ENCODE data around the gene WDPCP. TPM values are rescaled to one million over a fixed set of nuclear protein-coding genes. Genes with fewer than 3 reads are reported as not detected.
A peak's percentile ranks its signal among the peaks of the same experiment; 100 is the strongest.

The WDPCP gene
- total RNA-seq, 4 donors from 2014 or later = 6.5 to 41.3 (median 7.4) TPM

- H3K27ac ChIP-seq = no peak overlapping the region
- no peak for TF ChIP-seq CTCF (IDR thresholded peaks at IDR 0.05)
- no peak for TF ChIP-seq POLR2A (IDR thresholded peaks at IDR 0.05)
- H3K27me3 ChIP-seq = no peaks in the 10 kb centered on the region
- no peak overlapping the region for H3K4me3 ChIP-seq
- no peaks in the 10 kb centered on the region for H3K9me3 ChIP-seq
- no peaks in the 10 kb centered on the region for H3K4me1 ChIP-seq
- DNase-seq = no peak
- no peaks in the 10 kb centered on the region for H3K36me3 ChIP-seq
Measured at GRCh38 chr2:63555931-63556330, 32.3 kb downstream of the WDPCP start.

DNA sequence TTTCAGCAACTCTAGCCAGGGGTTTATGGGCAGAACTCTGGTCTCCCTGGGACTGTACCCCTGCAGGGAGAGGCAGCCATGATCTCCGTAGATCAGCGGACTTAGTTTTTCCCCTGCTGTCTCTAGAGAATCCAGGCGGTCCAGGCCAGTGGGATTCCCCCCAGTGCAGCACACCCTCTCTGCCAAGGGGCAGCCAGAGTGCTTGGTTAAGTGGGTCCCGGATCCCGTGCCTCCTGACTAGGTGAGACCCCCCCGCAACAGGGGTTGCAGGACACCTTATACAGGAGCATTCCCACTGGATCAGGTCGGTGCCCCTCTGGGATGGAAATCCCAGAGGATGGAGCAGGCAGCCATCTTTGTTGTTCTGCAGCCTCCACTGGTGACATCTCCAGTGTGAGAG, 33.0 kb downstream of the WDPCP start:
- no peak for DNase-seq
- no peaks in the 10 kb centered on the region for H3K27me3 ChIP-seq
- H3K4me3 ChIP-seq = no peak overlapping the region
- no peaks in the 10 kb centered on the region for H3K36me3 ChIP-seq
- H3K27ac ChIP-seq = no peak overlapping the region
- no peaks in the 10 kb centered on the region for H3K9me3 ChIP-seq
- no peaks in the 10 kb centered on the region for H3K4me1 ChIP-seq
- TF ChIP-seq POLR2A (IDR thresholded peaks at IDR 0.05) (no peak), CTCF (IDR thresholded peaks at IDR 0.05) (no peak)

DNA sequence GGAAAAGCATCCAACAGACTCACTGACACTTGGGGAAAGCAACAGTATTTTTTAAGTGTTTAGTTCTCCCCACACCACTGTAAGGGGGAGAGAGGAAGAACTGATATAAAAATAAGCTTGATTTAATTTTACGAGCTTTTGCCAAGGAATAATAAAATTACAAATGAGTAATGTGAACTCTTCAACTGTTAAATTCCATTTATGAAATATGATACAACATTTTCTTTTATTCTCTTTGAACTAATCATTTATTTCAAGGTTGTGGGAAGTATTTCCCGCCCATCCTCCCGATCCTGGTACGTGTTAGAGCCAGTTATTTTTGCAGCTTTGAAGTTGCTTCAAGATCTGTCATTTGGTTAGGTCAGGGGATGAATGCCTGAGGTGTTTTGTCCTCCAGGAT, 35.2 kb downstream of the WDPCP start:
- H3K27me3 ChIP-seq = no peaks in the 10 kb centered on the region
- no peak for TF ChIP-seq POLR2A (IDR thresholded peaks at IDR 0.05)
- H3K36me3 ChIP-seq = no peaks in the 10 kb centered on the region
- H3K4me1 ChIP-seq = no peaks in the 10 kb centered on the region
- no peak for DNase-seq
- no peak overlapping the region for H3K27ac ChIP-seq
- no peak overlapping the region for H3K4me3 ChIP-seq
- H3K9me3 ChIP-seq = no peaks in the 10 kb centered on the region

- no peaks in the 10 kb centered on the region for H3K4me1 ChIP-seq
- H3K27me3 ChIP-seq = no peaks in the 10 kb centered on the region
- H3K9me3 ChIP-seq = no peaks in the 10 kb centered on the region
- no peak for TF ChIP-seq POLR2A (IDR thresholded peaks at IDR 0.05)
- no peak for TF ChIP-seq CTCF (IDR thresholded peaks at IDR 0.05)
- H3K27ac ChIP-seq = no peak overlapping the region
- H3K4me3 ChIP-seq = no peak overlapping the region
- no peaks in the 10 kb centered on the region for H3K36me3 ChIP-seq
- no peak for DNase-seq
Measured at GRCh38 chr2:63545023-63545422, 43.3 kb downstream of the WDPCP start.

DNA sequence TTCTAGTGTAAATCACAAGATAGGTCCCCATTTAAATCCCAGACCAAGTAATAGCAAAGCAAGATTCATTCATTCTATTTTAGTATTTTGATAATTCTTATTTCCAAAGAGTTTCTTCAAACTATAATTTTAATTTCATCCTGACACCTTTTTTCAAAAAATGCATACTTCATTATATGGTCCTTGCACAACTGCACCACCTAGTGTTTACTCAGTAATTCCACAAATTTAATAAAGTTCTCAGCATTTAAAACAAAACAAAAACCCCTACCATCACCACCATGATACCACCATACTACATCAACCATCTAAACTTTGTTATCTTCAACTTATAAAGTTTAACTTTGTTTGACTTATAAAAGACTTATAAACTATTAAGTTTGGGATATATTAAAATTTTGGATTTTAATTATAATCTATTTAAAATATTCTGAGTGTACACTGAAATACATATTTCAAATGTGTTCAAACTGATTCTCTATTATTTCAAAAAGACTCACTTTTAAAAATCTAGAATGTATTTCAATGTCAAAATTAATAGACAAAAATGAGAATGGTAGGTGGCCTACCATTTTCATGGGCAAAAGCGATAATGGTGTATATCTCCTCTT, 44.2 kb downstream of the WDPCP start:
- Histone ChIP-seq H3K4me3 (no peak overlapping the region), H3K36me3 (no peaks in the 10 kb centered on the region), H3K9me3 (no peaks in the 10 kb centered on the region), H3K27ac (no peak overlapping the region), H3K4me1 (no peaks in the 10 kb centered on the region), H3K27me3 (no peaks in the 10 kb centered on the region)
- no peak for TF ChIP-seq POLR2A (IDR thresholded peaks at IDR 0.05)
- TF ChIP-seq CTCF (IDR thresholded peaks at IDR 0.05) = peak in 3 of 6 experiments; percentile 5 to 33 (median 23)
- no peak for DNase-seq

DNA sequence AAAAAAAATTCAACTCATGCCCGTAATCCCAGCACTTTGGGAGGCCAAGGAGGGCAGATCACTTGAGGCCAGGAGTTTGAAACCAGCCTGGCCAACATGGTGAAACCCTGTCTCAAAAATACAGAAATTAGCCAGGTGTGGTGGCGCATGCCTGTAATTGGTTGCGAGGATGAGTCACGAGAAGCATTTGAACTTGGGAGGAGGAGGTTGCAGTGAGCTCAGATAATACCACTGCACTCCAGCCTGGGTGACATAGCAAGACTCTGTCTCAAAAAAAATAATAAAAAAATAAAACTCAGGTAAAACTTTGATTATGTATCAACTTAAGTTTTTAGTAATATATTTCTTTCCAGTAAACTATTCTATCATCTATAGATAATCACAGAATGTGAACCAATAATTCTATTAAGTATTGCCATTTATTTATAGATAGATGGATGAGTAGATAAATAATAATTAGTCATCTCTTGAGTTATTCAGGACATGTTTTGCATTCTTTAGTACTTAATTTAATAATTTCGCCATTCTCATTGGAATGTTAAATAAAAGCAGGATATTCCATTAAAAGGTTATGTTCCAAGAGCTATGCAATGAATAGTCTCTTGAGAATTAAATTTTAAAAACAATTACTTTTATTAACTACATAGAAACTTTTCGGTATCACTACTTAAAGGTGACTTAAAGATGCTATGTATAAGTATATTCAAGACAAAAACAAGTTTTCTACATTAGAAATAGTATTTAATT, 48.7 kb downstream of the WDPCP start:
- Histone ChIP-seq H3K4me3 (no peak overlapping the region), H3K4me1 (no peaks in the 10 kb centered on the region), H3K36me3 (no peaks in the 10 kb centered on the region), H3K27ac (no peak overlapping the region), H3K27me3 (no peaks in the 10 kb centered on the region), H3K9me3 (no peaks in the 10 kb centered on the region)
- TF ChIP-seq CTCF (IDR thresholded peaks at IDR 0.05) (no peak), POLR2A (IDR thresholded peaks at IDR 0.05) (no peak)
- no peak for DNase-seq
